Measurements from ENCODE around the gene MYO3A.

DNA sequence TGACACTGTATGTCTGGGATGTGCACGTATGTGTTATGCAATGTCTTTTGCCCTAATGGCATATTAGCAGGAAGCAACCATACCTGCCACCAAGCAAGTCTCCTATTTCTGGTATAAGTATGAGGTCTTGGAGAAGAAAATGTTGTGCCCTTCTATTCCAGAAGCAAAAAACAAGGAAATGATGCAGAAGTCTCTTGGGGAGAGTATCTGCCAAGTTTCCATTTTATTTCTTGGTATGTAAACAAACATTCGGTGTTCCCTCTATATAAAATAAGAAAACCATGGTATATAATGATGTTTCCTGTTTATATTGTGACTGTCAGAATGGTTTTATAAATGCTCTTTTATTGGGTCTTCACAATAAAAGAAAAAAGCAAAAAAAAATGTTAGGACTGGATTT lies 19.3 kb upstream of the MYO3A start:
- TF ChIP-seq, protein P1, sequence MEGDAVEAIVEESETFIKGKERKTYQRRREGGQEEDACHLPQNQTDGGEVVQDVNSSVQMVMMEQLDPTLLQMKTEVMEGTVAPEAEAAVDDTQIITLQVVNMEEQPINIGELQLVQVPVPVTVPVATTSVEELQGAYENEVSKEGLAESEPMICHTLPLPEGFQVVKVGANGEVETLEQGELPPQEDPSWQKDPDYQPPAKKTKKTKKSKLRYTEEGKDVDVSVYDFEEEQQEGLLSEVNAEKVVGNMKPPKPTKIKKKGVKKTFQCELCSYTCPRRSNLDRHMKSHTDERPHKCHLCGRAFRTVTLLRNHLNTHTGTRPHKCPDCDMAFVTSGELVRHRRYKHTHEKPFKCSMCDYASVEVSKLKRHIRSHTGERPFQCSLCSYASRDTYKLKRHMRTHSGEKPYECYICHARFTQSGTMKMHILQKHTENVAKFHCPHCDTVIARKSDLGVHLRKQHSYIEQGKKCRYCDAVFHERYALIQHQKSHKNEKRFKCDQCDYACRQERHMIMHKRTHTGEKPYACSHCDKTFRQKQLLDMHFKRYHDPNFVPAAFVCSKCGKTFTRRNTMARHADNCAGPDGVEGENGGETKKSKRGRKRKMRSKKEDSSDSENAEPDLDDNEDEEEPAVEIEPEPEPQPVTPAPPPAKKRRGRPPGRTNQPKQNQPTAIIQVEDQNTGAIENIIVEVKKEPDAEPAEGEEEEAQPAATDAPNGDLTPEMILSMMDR (IDR thresholded peaks at IDR 0.05) = no peak
- no peak for TF ChIP-seq POLR2AphosphoS5 (IDR thresholded peaks at IDR 0.05)
- no peak for TF ChIP-seq EP300 (IDR thresholded peaks at IDR 0.05)
